Adrenal gland (tissue), 12 donors: Measurements from ENCODE around the gene DIS3L. TPM values are rescaled to one million over a fixed set of nuclear protein-coding genes. Genes with fewer than 3 reads are reported as not detected.
A peak's percentile ranks its signal among the peaks of the same experiment; 100 is the strongest.

Experiments used
- DNase-seq, 7 donors: peaks; one replicate each; pipeline ENCODE4 v3.0.0-alpha.2; 2019 to 2020
- H3K27ac ChIP-seq, 5 donors: fragments of 200-600 bp; sonication (generic) in 4 of 5; 1 replicate in 3 of 5; 2 replicates in 2 of 5; pipeline versions ENCODE4 v1.5.1 to v1.8.0; 2016 to 2020; ENCODE audit warnings: mild to moderate bottlenecking in 1 of 5
- H3K27me3 ChIP-seq: fragments of 200-600 bp; 2 replicates; pipeline ENCODE4 v1.8.0; 2021
- H3K36me3 ChIP-seq, 2 donors: fragments of 200-600 bp; replicated peaks in 1 of 2; 1 replicate in 1 of 2; 2 replicates in 1 of 2; pipeline versions ENCODE4 v1.5.1 to v1.8.0; 2018 to 2022
- H3K4me1 ChIP-seq, 2 donors: fragments of 200-600 bp; replicated peaks in 1 of 2; 1 replicate in 1 of 2; 2 replicates in 1 of 2; pipeline versions ENCODE4 v1.5.1 to v1.8.0; 2018 to 2021
- H3K4me3 ChIP-seq, 4 donors: fragments of 200-600 bp; sonication (generic) in 3 of 4; one replicate each; pipeline ENCODE4 v1.5.1; 2016 to 2018
- H3K9me3 ChIP-seq, 3 donors: fragments of 200-600 bp; sonication (generic) in 1 of 3; replicated peaks in 1 of 3; 1 replicate in 2 of 3; 2 replicates in 1 of 3; pipeline versions ENCODE4 v1.5.1 to v1.8.0; 2016 to 2021
- POLR2A ChIP-seq, 2 donors: fragments of 450-650 bp; IDR thresholded peaks; one replicate each; pipeline ENCODE4 v1.6.1; 2017; ENCODE audit warnings: antibody characterized with exemption in 2 of 2, mild to moderate bottlenecking in 2 of 2, moderate library complexity in 1 of 2
- WGBS, 4 donors: extraction: QIAGEN DNeasy Blood & Tissue Kit in 2 of 4; methylation state at CpG; one replicate each; pipeline versions ENCODE4 v1.1.5 to v1.1.7; 2013 to 2017; 5-methylcytosine and 5-hydroxymethylcytosine counted together
- intact Hi-C, 2 donors: fragments of 100-400 bp; cut with DNase I; formaldehyde crosslinking; loops; one replicate each; pipeline versions ENCODE4 v1.14.1 to v1.15.0; 2022 to 2023
- polyA plus RNA-seq, 3 donors: library from polyadenylated mRNA; stranded (reverse); fragments of 200-250 nt in 2 of 3; fragments of 350-450 nt in 1 of 3; fragmentation: Illumina TruSeq in 1 of 3; extraction: RNeasy Lipid Tissue Mini Kit (QIAGEN cat#74804) in 1 of 3; gene quantifications; one replicate each; pipeline ENCODE4 v1.2.3, GENCODE V29; 2013 to 2014
- total RNA-seq, 9 donors: library from RNA; depleted of rRNA in 4 of 9; stranded (reverse); fragments of >200 nt in 4 of 9; fragments of 120-200 nt in 1 of 9; fragmentation: NEBNext Ultra II Directional in 1 of 9; extraction: Animal tissue kit (Norgen Biotek cat#: 25700) in 1 of 9; gene quantifications; one replicate each; pipeline versions ENCODE4 v1.1.0 to v1.2.4, GENCODE V29; 2013 to 2023
- TF ChIP-seq, protein P1 (sequence below), 6 experiments: fragments of 450-650 bp in 4 of 6; fragments of 200-600 bp in 2 of 6; sonication (generic) in 1 of 6; IDR thresholded peaks; 1 replicate in 5 of 6; 2 replicates in 1 of 6; pipeline versions ENCODE4 v1.5.1 to v1.8.0; 2016 to 2021; ENCODE audit warnings: antibody characterized with exemption in 6 of 6, mild to moderate bottlenecking in 2 of 6, moderate library complexity in 1 of 6
- donor health status: healthy with polysubstance abuse.
- donor health status: Bipolar disorder and iron deficiency.
- donor health status: DM: yes; HTN: yes; CAD: no.
- donor health status: DM: no; HTN: no; CAD: no.
- donor health status: DM: no; HTN: no; CAD: no.
- donor health status: DM: yes; HTN: yes; CAD: no.

DIS3L gene
- total and polyA plus RNA-seq, 12 donors: 11.3 to 67.2 (median 39.9) TPM

DNA sequence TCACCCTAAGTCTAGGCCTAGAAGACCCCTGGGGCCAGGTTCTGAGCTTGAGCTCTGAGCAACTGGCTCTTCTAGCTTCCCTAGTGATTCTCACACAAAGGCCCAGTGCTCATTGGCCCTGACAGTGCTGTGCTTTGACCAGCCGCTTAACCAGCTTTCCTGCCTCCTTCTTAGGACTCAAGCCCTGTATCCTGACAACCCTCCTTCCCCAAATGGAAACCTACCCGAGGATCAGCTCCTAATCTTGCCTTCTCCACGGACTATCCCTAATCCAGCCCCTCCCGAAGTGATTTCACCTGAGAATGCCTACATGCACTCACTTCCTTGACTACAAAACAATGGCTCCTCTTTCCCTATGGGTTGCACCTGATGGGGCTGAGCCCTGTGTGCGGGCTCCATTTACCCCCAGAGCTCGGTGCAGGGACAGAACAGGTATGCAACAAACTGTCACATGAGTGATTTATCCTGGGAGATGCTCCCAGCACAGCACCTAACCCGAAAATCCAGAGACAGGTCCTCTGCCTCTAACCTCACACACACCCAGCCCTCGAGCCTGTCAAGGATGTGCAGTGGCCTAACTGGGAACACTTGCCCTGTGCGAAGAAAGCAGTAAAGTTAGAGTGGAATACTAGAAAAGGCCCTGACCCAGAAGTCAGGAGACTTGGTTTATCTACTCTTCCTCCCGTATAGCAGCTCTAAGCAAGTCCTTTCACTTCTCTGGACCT, 42.1 kb upstream of the DIS3L start:
- H3K27ac ChIP-seq: no peak overlapping the region
- intact Hi-C loops: no loop called here
- H3K36me3 ChIP-seq: no peaks in the 10 kb centered on the region
- WGBS, 4 donors: 66 to 80% (median 76%) methylated on average over 9 to 10 of the region's 10 CpGs
- H3K4me1 ChIP-seq: peaks cover 15 to 28% of the 10 kb centered on the region in 2 donors
- H3K4me3 ChIP-seq: no peak overlapping the region
- peaks cover 22% of the 10 kb centered on the region for H3K27me3 ChIP-seq
- no peaks in the 10 kb centered on the region for H3K9me3 ChIP-seq
- no peak for TF ChIP-seq POLR2A (IDR thresholded peaks at IDR 0.05)
- TF ChIP-seq, protein P1, sequence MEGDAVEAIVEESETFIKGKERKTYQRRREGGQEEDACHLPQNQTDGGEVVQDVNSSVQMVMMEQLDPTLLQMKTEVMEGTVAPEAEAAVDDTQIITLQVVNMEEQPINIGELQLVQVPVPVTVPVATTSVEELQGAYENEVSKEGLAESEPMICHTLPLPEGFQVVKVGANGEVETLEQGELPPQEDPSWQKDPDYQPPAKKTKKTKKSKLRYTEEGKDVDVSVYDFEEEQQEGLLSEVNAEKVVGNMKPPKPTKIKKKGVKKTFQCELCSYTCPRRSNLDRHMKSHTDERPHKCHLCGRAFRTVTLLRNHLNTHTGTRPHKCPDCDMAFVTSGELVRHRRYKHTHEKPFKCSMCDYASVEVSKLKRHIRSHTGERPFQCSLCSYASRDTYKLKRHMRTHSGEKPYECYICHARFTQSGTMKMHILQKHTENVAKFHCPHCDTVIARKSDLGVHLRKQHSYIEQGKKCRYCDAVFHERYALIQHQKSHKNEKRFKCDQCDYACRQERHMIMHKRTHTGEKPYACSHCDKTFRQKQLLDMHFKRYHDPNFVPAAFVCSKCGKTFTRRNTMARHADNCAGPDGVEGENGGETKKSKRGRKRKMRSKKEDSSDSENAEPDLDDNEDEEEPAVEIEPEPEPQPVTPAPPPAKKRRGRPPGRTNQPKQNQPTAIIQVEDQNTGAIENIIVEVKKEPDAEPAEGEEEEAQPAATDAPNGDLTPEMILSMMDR (IDR thresholded peaks at IDR 0.05): no peak
- no peak for DNase-seq

DNA sequence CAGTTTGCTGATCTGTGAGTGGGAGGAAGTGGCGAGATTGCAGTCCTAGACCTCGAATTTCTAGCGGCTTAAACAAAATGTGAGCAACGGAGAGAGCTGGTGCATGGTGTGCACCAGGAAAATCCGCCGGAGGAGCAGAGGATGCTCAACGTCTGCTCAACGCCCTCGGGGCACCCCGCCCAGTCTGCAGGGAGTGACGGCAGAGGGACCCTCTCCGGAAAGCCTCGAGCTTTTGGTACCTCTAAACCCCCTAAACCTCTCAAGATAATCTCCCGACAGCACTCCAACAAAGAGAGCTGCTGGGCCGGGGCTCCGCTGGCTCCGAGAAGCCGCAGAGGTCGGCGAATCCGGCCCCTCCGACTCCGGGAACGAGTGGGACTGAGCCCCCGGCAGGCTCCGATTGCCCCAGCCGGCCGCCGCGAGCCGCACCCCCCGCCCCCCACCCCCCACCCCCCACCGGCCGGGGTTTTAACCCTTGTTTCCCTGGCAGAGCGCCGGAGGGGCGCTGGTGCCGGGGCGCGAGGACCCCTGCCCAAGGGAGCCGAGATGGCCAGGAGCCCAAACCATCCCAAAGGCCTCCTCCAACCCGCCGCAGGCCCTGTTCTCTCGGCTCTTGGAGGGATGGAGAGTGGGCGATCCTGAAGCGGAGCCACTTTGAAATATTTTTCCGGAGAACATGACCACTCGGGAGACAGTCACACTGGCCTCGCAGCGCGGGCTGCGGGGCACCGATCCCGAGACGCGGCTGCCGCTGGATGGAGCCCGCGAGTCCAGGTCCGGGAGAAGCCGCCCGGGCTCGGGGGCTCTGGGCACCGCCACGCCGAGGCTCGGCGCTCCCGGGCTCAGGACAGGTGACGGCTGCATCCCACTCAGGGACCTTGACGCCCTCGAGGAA, 41.3 kb upstream of the DIS3L start:
- peaks cover 15 to 28% of the 10 kb centered on the region in 2 donors for H3K4me1 ChIP-seq
- TF ChIP-seq, protein P1 (IDR thresholded peaks at IDR 0.05): peak; percentile 46 to 70 (median 58)
- TF ChIP-seq POLR2A (IDR thresholded peaks at IDR 0.05): no peak
- peak overlapping the region in 2 of 4 donors; percentile 30 to 69 for H3K4me3 ChIP-seq
- H3K36me3 ChIP-seq: no peaks in the 10 kb centered on the region
- no peak overlapping the region for H3K27ac ChIP-seq
- peak; percentile 35 to 73 (median 64) for DNase-seq
- 7 to 21% (median 14%) methylated on average over 7 to 72 of the region's 72 CpGs for WGBS, 4 donors
- peaks cover 21% of the 10 kb centered on the region for H3K27me3 ChIP-seq
- H3K9me3 ChIP-seq: no peaks in the 10 kb centered on the region
- intact Hi-C loops: loop anchor here in 1 of 2 donors (2.0 kb wide), 1 partner anchor 37 kb away; no protein-coding TSS in a partner anchor

DNA sequence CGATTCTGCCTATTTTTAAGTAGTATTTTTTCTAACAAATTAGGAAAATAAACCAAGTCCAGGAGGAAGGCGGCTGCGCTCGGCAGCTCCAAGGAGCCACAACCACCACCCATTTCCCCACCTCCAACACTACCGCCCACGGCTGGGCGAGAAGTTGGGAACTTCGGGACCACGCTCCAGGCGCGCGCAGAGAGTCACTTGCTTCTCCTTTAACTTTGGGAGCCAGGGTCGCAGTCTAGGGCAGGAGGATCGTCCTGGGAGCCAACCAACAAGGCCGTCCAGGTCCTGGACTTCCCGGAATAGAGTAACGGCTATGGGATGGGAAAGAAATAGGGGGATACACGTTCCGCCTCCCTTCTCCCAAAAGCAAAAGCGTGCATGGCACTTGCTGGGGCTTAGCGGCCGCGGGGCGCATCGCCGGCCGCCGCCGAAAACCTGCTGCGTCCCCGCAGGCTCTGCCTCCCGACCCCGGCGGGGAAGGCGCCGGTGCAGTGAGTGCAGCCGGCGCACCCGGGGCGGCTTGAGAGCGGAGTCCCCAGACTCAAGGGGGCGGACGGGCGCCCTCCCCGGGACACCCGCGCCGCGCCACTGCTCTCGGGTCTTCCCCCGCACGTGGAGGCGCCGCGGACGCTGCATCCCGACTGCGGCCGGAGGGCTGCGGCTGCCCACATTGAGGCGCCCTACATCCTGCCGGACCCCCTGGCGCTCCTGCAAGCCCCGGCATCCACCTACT, 40.5 kb upstream of the DIS3L start:
- H3K36me3 ChIP-seq: no peaks in the 10 kb centered on the region
- peaks cover 15 to 28% of the 10 kb centered on the region in 2 donors for H3K4me1 ChIP-seq
- TF ChIP-seq, protein P1 (IDR thresholded peaks at IDR 0.05): peak in 2 of 6 experiments; percentile 5 to 37
- no peak for TF ChIP-seq POLR2A (IDR thresholded peaks at IDR 0.05)
- H3K27ac ChIP-seq: no peak overlapping the region
- intact Hi-C loops: loop anchor here in 1 of 2 donors (2.0 kb wide), 1 partner anchor 36 kb away; no protein-coding TSS in a partner anchor
- WGBS, 4 donors: 0 to 1% (median 1%) methylated on average over 15 to 64 of the region's 64 CpGs
- no peaks in the 10 kb centered on the region for H3K9me3 ChIP-seq
- DNase-seq: peak in 2 of 7 donors; percentile 6 to 21
- H3K4me3 ChIP-seq: peak overlapping the region in 3 of 4 donors; percentile 6 to 69 (median 30)
- H3K27me3 ChIP-seq: peaks cover 20% of the 10 kb centered on the region
